ENCODE measurements around the gene USP40.
A peak's percentile ranks its signal among the peaks of the same experiment; 100 is the strongest.
"Not testable (repeated sequence)": the region's sequence is repeated elsewhere in the genome, so short reads cannot be mapped to it uniquely, and the experiment has no call there.

The USP40 gene

GRCh38 chr2:233566141-233566956, at the start of gene USP40:
Gene USP40, minus strand, starts transcription at chr2:233566782. Its CDS starts 1,228 bp downstream, at chr2:233565554.
- peak; percentile 65 for DNase-seq

GRCh38 chr2:233611284-233611683, 44.7 kb upstream of the USP40 start:
- no peak for DNase-seq

- no peak for DNase-seq
Measured at GRCh38 chr2:233605680-233606079, 39.1 kb upstream of the USP40 start.

GRCh38 chr2:233604826-233605225, 38.2 kb upstream of the USP40 start:
- DNase-seq = no peak

- DNase-seq = no peak
Measured at GRCh38 chr2:233603520-233603919, 36.9 kb upstream of the USP40 start.

- no peak for DNase-seq
Measured at GRCh38 chr2:233602076-233602475, 35.5 kb upstream of the USP40 start.

- DNase-seq = no peak
Measured at GRCh38 chr2:233600386-233600785, 33.8 kb upstream of the USP40 start.

GRCh38 chr2:233598952-233599351, 32.4 kb upstream of the USP40 start:
- DNase-seq = no peak

GRCh38 chr2:233597522-233597921, 30.9 kb upstream of the USP40 start:
- no peak for DNase-seq

- DNase-seq = no peak
Measured at GRCh38 chr2:233593201-233593600, 26.6 kb upstream of the USP40 start.

GRCh38 chr2:233592706-233593105, 26.1 kb upstream of the USP40 start:
- DNase-seq = not testable (repeated sequence)

GRCh38 chr2:233588400-233588799, 21.8 kb upstream of the USP40 start:
- DNase-seq = no peak

GRCh38 chr2:233584210-233584609, 17.6 kb upstream of the USP40 start:
- DNase-seq = no peak

GRCh38 chr2:233583217-233583965, 16.8 kb upstream of the USP40 start:
- DNase-seq = not testable (repeated sequence)

- DNase-seq = not testable (repeated sequence)
Measured at GRCh38 chr2:233577341-233577740, 10.8 kb upstream of the USP40 start.

- no peak for DNase-seq
Measured at GRCh38 chr2:233572468-233572867, 5.9 kb upstream of the USP40 start.

GRCh38 chr2:233571462-233571861, 4.9 kb upstream of the USP40 start:
- DNase-seq = no peak

GRCh38 chr2:233571001-233571400, 4.4 kb upstream of the USP40 start:
- DNase-seq = no peak

- no peak for DNase-seq
Measured at GRCh38 chr2:233565685-233566140, 869 bp downstream of the USP40 start.

GRCh38 chr2:233563663-233564430, 2.7 kb downstream of the USP40 start:
- DNase-seq = no peak

- DNase-seq = no peak
Measured at GRCh38 chr2:233556881-233557736, 9.5 kb downstream of the USP40 start.

- no peak for DNase-seq
Measured at GRCh38 chr2:233553366-233553765, 13.2 kb downstream of the USP40 start.

All from NCI-H2081 treated with DMSO at 0.1 percent for 48 hours (cell line).